RKO (cell line): ENCODE measurements around the gene ACAP2.
"Not testable (repeated sequence)": the region's sequence is repeated elsewhere in the genome, so short reads cannot be mapped to it uniquely, and the experiment has no call there.

ENCODE experiments used
- DNase-seq: peaks from one replicate; pipeline ENCODE4 v3.0.0-alpha.2; 2016; ENCODE audit warnings: low spot score

ACAP2 gene

GRCh38 chr3:195441992-195442572 is 738 bp downstream of the ACAP2 start:
- DNase-seq: peak; percentile 40

GRCh38 chr3:195441476-195441991 is 1.3 kb downstream of the ACAP2 start:
- DNase-seq: peak; percentile 71

- peak; percentile 12 for DNase-seq
Measured at GRCh38 chr3:195441051-195441450, 1.8 kb downstream of the ACAP2 start.

DNA sequence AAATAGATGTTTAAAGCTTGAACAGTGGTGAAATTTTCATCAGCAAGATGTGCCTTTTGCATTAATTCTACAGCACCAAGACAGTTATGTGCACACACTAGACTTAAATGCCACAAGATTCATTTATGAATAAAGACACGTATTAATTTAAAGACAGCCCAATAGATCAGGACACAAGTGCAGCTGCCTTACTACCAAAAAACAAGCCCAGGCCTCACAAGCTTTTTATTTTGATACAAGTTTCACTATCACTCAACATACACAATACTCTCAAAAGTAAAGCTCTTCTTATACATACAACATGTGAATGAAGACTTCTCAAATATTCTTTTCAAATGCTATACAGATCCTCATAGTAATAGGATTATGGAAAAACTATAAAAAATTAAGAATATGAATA is 2.4 kb downstream of the ACAP2 start:
- DNase-seq: no peak

DNA sequence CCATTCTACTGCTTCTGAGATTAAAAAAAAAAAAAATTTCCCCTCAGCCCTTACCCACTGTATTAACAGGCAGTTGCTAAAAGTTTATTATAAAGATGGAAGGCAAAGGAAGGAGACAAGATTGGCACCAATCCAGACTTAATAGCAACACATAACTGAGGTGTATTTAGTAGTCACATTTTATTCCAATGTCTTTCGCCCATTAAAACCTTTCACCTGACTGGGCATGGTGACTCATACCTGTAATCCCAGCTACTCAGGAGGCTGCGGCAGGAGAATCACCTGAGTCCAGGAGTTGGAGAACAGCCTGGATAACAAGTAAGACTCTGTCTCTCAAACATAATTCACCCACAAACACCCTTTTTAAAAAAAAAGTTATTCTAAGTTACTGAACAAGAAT is 4.4 kb downstream of the ACAP2 start:
- DNase-seq: no peak

- DNase-seq: no peak
Measured at GRCh38 chr3:195425849-195426248, 17.0 kb downstream of the ACAP2 start.

GRCh38 chr3:195423818-195424217 is 19.0 kb downstream of the ACAP2 start:
- no peak for DNase-seq

GRCh38 chr3:195421400-195421799 is 21.4 kb downstream of the ACAP2 start:
- DNase-seq: no peak

DNA sequence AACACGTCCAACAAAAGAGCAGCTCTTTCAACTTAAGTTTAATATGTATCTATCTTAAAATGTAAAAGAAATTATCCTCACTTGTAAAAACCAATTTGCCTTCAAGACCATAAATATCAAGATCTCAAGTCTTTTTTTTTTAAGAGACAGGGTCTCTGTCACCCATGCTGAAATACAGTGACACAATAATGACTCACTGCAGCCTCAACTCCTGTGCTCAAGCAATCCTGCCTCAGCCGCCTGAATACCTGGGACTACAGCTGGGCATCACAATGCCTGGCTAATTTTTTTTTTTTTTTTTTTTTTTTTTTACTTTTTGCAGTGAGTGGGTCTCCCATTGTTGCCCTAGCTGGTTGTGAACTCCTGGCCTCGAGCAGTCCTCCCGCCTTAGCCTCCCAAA is 26.0 kb downstream of the ACAP2 start:
- DNase-seq: peak; percentile 8

DNA sequence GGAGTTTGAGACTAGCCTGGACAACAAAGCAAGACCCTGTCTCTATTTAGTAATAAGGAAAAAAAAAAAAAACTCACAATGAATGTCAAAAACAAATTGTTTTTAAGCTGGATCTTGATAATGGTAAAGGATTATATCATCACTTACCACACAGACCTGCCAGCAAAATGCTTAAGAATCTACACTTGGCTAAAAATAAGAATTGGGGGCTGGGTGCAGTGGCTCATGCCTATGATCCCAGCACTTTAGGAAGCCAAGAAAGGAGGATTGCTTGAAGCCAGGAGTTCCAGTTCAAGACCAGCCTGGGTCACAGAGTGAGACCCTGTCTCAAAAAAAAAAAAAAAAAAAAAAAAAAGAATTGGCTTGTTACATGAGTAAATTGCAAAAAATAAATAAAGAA is 31.0 kb downstream of the ACAP2 start:
- DNase-seq: no peak

DNA sequence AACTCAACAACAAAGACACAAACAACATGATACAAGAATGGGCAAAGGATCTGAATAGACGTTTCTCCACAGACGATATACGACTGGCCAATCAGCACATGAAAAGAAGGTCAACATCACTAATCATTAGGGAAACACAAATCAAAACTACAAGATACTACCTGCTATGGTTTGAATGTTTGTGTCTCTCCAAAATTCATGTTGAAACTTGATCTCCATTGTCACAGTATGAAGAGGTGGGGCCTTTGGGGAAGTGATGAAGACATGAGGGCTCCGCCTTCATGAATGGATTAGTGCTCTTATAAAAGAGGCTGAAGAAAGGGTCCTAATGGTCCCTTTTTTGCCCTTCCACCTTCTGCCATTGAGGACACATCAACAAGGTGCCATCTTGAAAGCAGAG is 32.3 kb downstream of the ACAP2 start:
- no peak for DNase-seq

DNA sequence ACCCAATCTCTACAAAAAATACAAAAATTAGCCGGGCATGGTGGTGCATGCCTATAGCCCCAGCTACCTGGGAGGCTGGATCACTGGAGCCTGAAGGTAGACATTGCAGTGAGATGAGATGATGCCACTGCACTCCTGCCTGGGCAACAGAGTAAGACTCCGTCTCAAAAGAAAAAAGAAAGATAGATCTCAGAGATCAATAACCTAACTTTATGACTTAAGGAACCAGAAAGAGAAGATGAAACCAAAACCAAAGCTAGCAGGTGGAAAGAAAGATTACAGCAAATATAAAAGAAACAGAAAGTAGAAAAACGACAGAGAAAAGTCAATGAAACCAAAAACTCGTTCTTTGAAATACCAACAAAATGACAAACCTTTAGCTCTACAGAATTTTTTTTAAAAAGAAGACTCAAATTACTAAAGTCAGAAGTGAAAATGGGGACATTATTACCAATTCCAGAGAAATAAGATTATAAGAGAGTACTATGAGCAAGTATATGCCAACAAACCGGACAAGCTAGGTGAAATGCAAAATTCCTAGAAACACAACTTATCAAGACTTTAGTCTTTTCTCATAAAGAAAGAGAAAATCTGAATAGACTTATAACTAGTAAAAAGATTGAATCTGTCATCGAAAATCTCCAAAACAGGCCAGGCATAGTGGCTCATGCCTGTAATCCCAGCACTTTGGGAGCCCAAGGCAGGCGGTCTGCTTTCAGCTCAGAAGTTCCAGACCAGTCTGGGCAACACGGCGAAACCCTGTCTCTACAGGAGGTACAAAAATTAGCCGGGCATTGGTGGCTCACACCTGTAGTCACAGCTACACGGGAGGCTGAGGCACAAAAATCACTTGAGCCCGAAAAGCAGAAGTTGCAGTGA is 35.0 kb downstream of the ACAP2 start:
- DNase-seq: no peak

DNA sequence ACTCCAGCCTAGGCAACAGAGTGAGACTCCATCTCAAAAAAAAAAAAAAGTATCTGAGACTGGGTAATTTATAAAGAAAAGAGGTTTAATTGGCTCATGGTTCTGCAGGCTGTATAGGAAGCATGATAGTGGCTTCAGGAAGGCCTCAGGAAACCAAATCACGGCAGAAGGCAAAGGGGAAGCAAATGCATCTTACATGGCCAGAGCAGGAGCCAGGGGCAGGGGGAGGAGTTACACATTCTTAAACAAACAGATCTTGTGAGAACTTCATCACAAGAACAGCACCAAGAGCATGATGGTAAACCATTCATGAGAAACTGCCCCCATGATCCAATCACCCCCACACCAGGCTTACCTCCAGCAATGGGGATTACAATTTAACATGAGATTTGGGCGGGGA is 37.2 kb downstream of the ACAP2 start:
- no peak for DNase-seq

GRCh38 chr3:195403841-195404408 is 38.9 kb downstream of the ACAP2 start:
- DNase-seq: no peak

DNA sequence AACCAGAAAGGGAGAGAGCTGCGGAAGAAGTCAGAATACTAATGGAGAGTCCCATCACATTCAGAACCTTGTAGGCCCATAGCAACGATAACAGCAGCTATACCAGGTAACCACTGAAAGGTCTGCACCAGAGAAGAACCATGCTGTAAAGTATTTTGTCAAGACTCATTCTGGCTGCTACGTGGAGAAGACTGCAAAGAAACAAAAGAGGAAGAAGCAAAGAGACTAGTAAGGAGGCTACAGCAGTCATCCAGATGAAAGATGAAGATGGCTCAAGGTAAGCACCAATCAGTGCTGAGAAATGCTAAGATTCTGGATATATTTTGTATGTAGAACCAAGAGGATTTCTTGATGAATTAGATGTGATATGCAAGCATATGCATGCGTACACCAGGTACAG is 39.6 kb downstream of the ACAP2 start:
- DNase-seq: no peak

- DNase-seq: no peak
Measured at GRCh38 chr3:195401943-195402342, 40.9 kb downstream of the ACAP2 start.

- DNase-seq: not testable (repeated sequence)
Measured at GRCh38 chr3:195398460-195398859, 44.4 kb downstream of the ACAP2 start.

GRCh38 chr3:195397524-195397923 is 45.3 kb downstream of the ACAP2 start:
- no peak for DNase-seq

GRCh38 chr3:195395208-195395816 is 47.5 kb downstream of the ACAP2 start:
- DNase-seq: no peak

DNA sequence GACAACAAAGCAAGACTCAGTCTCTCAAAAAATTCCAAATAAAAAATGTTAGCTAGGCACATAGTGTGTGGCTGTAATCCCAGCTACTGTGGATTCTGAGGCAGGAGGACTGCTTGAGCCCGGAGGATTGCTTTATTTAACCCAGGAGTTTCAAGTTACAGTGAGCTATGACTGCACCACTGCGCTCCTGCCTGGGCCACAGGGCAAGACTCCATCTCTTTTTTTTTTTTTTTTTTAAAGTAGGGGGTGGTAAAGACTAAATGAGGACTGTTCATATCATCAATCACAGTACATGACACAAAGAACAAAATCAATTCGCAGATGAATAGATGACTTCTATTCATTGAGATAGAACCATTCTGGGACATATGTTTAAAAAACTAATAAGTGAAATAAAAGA is 48.1 kb downstream of the ACAP2 start:
- DNase-seq: no peak

DNA sequence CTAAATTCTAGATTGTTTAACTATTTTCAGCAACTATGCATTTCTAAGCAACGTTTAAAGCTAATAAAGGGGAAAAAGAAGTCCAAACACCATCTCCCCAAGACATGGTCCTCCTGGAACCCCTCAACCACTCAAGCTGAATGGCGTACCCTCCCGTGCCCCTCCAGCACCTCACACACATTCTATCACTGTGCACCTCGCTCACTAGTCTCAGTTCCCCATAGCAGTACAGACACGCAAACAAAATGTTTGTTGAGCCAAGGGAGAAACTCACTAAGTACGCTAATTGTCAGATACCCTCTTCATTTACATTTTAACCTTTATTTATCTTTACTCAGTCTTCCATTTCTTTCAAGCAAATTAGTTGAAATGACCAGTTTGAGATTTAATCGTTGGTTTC is 48.8 kb downstream of the ACAP2 start:
- DNase-seq: no peak

DNA sequence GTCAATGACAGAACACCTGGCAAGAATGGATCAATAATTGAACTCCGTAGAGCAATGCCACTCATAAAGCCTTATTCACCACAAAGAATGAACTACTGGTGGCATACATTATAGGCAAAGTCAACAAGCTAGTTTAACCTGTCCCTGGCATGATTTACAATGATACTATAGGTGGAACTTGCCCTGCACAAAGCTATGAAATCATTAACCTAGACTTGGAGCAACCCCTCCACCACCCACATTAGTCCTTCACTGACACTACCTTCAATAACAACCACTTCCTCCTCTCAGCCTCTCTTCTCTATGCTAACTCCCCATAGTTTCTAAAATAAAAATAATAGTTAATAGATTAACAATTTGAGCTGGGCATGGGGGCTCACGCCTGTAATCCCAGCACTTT is 54.4 kb downstream of the ACAP2 start:
- DNase-seq: no peak

DNA sequence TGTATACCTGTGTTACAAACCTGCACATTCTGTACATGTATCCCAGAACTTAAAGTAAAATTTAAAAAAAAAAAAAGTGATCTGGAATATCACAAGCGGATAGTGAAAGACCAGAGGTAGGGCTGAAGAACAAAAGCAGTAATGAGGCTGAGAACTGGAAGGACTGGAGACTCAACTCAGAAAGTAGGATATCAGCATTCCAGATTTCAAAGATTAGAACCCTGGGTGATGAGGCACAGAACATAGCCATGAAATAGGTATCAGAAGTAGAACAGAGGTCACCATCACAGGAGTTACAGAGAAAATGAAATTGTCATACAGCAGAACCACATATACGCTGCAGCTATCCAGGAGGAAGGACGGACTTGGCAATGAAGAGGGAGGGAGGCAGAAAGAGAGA is 56.1 kb downstream of the ACAP2 start:
- DNase-seq: no peak
